ENCODE results near the gene OR2B2.

Gene OR2B2

GRCh38 chr6:27888566-27888965 is 23.6 kb downstream of the OR2B2 start:
- DNase-seq (ENCODE audit: low read depth in 2 of 2), result no peak
- no peak overlapping the region for H3K4me3 ChIP-seq (replicated peaks in 1 of 2; ENCODE audit: low read depth in 2 of 2, low read length in 2 of 2)
- TF ChIP-seq, protein P1, sequence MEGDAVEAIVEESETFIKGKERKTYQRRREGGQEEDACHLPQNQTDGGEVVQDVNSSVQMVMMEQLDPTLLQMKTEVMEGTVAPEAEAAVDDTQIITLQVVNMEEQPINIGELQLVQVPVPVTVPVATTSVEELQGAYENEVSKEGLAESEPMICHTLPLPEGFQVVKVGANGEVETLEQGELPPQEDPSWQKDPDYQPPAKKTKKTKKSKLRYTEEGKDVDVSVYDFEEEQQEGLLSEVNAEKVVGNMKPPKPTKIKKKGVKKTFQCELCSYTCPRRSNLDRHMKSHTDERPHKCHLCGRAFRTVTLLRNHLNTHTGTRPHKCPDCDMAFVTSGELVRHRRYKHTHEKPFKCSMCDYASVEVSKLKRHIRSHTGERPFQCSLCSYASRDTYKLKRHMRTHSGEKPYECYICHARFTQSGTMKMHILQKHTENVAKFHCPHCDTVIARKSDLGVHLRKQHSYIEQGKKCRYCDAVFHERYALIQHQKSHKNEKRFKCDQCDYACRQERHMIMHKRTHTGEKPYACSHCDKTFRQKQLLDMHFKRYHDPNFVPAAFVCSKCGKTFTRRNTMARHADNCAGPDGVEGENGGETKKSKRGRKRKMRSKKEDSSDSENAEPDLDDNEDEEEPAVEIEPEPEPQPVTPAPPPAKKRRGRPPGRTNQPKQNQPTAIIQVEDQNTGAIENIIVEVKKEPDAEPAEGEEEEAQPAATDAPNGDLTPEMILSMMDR (IDR thresholded peaks at IDR 0.05; ENCODE audit: low read depth, low read length), result no peak

- TF ChIP-seq, protein P1 (IDR thresholded peaks at IDR 0.05; ENCODE audit: low read depth, low read length), result no peak
- no peak for DNase-seq (ENCODE audit: low read depth in 2 of 2)
- H3K4me3 ChIP-seq (replicated peaks in 1 of 2; ENCODE audit: low read depth in 2 of 2, low read length in 2 of 2), result no peak overlapping the region
These were observed 26.1 kb downstream of the OR2B2 start for GRCh38 chr6:27886073-27886472.

- TF ChIP-seq, protein P1 (IDR thresholded peaks at IDR 0.05; ENCODE audit: low read depth, low read length), result no peak
- no peak overlapping the region for H3K4me3 ChIP-seq (replicated peaks in 1 of 2; ENCODE audit: low read depth in 2 of 2, low read length in 2 of 2)
- DNase-seq (ENCODE audit: low read depth in 2 of 2), result no peak
These were observed 29.1 kb downstream of the OR2B2 start for GRCh38 chr6:27883136-27883535.

GRCh38 chr6:27882624-27883023 is 29.6 kb downstream of the OR2B2 start:
- TF ChIP-seq, protein P1 (IDR thresholded peaks at IDR 0.05; ENCODE audit: low read depth, low read length), result no peak
- H3K4me3 ChIP-seq (replicated peaks in 1 of 2; ENCODE audit: low read depth in 2 of 2, low read length in 2 of 2), result no peak overlapping the region
- no peak for DNase-seq (ENCODE audit: low read depth in 2 of 2)

DNA sequence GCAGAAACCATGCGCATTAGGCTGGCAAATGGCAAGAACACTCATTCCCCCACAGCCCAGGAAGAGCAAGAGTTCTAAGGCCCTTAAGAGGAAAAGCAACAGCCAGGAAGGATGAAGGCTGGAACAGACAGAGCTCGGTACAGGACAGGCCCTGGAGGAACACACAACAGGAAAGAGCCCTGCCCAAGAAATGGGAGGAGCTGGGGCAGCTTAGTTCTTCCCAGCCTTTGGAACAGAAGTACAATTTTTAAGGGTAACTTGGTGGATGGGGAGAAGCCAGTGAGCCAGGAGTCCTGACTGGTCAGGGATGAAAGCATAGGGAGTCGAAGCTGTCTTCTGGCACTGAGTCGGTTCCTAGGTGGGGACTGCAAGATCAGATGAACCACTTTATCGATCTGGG is 32.4 kb downstream of the OR2B2 start:
- no peak overlapping the region for H3K4me3 ChIP-seq (replicated peaks in 1 of 2; ENCODE audit: low read depth in 2 of 2, low read length in 2 of 2)
- TF ChIP-seq, protein P1 (IDR thresholded peaks at IDR 0.05; ENCODE audit: low read depth, low read length), result no peak
- no peak for DNase-seq (ENCODE audit: low read depth in 2 of 2)

DNA sequence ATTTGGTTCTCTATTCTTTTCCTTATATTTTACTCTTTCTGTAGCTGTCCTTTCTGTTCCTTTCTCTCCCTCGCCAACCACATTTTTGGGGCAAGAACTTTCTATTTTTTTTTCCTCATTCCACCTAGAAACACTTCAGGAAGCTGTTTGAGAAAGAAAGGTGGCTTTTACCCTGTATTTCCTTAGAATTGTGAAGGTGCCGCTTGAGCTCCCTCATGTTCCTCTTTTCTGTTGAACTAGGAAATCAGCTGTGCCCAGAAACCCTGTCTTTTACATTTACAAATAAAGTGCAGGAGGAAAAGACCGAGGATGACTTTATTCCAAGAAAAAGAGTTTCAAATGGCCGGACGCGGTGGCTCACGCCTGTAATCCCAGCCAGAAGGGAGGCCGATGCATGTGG is 38.2 kb downstream of the OR2B2 start:
- no peak overlapping the region for H3K4me3 ChIP-seq (replicated peaks in 1 of 2; ENCODE audit: low read depth in 2 of 2, low read length in 2 of 2)
- no peak for DNase-seq (ENCODE audit: low read depth in 2 of 2)
- TF ChIP-seq, protein P1 (IDR thresholded peaks at IDR 0.05; ENCODE audit: low read depth, low read length), result no peak

Measured in cardiac fibroblast (primary cell).